Common myeloid progenitor, CD34-positive (primary cell): Measurements from ENCODE around the gene WDR62.

Source experiments
- CTCF ChIA-PET: fragments of 350-600 bp; sonication (Branson Sonifier 250); formaldehyde crosslinking; loops from one replicate; lab custom pipeline; 2021; ENCODE audit warnings: antibody characterized with exemption; lab: Charles Lee
- POLR2A ChIA-PET: fragments of 350-600 bp; sonication (Branson Sonifier 250); formaldehyde crosslinking; loops from one replicate; lab custom pipeline; 2021; ENCODE audit warnings: antibody characterized with exemption; lab: Charles Lee
- DNase-seq, 3 donors: peaks; one replicate each; pipeline versions ENCODE4 v3.0.0 to v3.0.0-alpha.2; 2013
- H3K27ac ChIP-seq, 2 experiments: 1 replicate in 1 of 2; 2 replicates in 1 of 2; pipeline ENCODE4 v1.7.0; 2013; ENCODE audit warnings: inconsistent platforms in 2 of 2, low read length in 2 of 2, mild to moderate bottlenecking in 2 of 2, low read depth in 1 of 2, moderate library complexity in 1 of 2; ENCODE audit not compliant: severe bottlenecking in 2 of 2, insufficient read depth in 1 of 2, poor library complexity in 1 of 2
- H3K27me3 ChIP-seq, 5 experiments: replicated peaks in 2 of 5; 1 replicate in 3 of 5; 2 replicates in 2 of 5; pipeline versions ENCODE4 v1.6.1 to v1.7.0; 2013; ENCODE audit warnings: low read length in 4 of 5, mild to moderate bottlenecking in 2 of 5, moderate library complexity in 2 of 5, inconsistent platforms in 1 of 5; ENCODE audit not compliant: insufficient read depth in 5 of 5, control insufficient read depth in 4 of 5
- H3K36me3 ChIP-seq, 4 experiments: 1 replicate in 2 of 4; 2 replicates in 2 of 4; pipeline versions ENCODE4 v1.6.1 to v1.7.0; 2013; ENCODE audit warnings: low read length in 3 of 4, control low read depth in 1 of 4, mild to moderate bottlenecking in 1 of 4; ENCODE audit not compliant: control insufficient read depth in 4 of 4, insufficient read depth in 4 of 4
- H3K4me1 ChIP-seq, 4 experiments: 1 replicate in 3 of 4; 2 replicates in 1 of 4; pipeline versions ENCODE4 v1.6.1 to v1.7.1; 2013; ENCODE audit warnings: low read length in 3 of 4, mild to moderate bottlenecking in 3 of 4, control low read depth in 1 of 4, inconsistent platforms in 1 of 4, moderate library complexity in 1 of 4; ENCODE audit not compliant: control insufficient read depth in 4 of 4, insufficient read depth in 4 of 4; ENCODE audit errors: control extremely low read depth in 1 of 4
- H3K4me3 ChIP-seq, 7 experiments: 1 replicate in 4 of 7; 2 replicates in 3 of 7; pipeline versions ENCODE4 v1.5.1 to v1.7.0; 2013; ENCODE audit warnings: mild to moderate bottlenecking in 7 of 7, low read length in 6 of 7, moderate library complexity in 6 of 7, inconsistent platforms in 2 of 7, low read depth in 2 of 7, control low read depth in 1 of 7; ENCODE audit not compliant: insufficient read depth in 4 of 7, control insufficient read depth in 1 of 7; ENCODE audit errors: extremely low read depth in 1 of 7
- H3K9me3 ChIP-seq, 5 experiments: 1 replicate in 4 of 5; 2 replicates in 1 of 5; pipeline versions ENCODE4 v1.6.1 to v1.7.1; 2013; ENCODE audit warnings: low read length in 4 of 5, mild to moderate bottlenecking in 2 of 5, inconsistent platforms in 1 of 5, low read depth in 1 of 5, moderate library complexity in 1 of 5; ENCODE audit not compliant: control insufficient read depth in 4 of 5, insufficient read depth in 2 of 5; ENCODE audit errors: control extremely low read depth in 1 of 5
- WGBS: methylation state at CpG from one replicate; pipeline ENCODE4 v1.1.5; 2013; ENCODE audit not compliant: insufficient coverage; 5-methylcytosine and 5-hydroxymethylcytosine counted together

The WDR62 gene

DNA sequence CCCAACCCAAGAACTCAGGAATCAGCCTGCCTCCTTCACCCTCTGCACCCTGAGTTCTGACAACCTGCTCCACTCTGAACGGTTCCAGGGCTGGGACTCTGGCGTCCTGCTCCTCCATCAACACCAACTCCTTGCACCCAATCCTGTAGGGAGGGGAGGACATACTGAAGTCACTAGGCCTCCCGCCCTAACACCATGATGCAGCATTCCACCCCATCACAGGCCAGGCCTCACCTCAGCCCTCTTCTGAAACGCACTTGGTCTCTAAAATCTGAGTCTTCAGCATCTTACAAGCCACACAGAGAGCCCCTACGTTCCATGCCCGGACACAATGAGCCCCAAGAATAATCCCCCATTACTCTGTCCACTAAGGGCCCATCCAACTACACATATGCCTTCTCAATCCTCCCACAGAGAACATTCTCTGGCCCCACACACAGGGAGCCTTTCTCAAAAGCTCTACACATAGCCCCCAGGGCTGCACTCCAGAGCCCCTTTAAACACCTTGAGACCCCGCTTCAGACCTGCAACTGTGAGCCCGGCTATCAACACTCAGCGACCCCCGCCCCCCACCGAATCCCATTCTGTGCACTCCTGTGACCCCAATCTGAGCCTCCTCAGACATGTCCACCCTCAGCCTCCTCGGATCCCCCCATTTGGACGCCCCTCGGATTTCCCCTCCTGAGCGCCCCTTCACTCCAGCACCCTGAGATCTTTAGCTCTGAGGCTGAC, 41.3 kb upstream of the WDR62 start:
- no peaks in the 10 kb centered on the region for H3K9me3 ChIP-seq
- ChIA-PET POLR2A (interaction anchor here (0.6 to 1.1 kb wide), 5 partner anchors 16 to 116 kb away, joined by 3 to 7 read pairs (median 3); no protein-coding TSS in a partner anchor), CTCF (interaction anchor here (1.0 to 1.3 kb wide), 3 partner anchors 11 to 17 kb away, joined by 3 read pairs; no protein-coding TSS in a partner anchor)
- DNase-seq, result no peak
- H3K36me3 ChIP-seq, result peaks cover 0 to 14% (median 5%) of the 10 kb centered on the region in 4 experiments
- peaks cover 0 to 3% (median 0%) of the 10 kb centered on the region in 5 experiments for H3K27me3 ChIP-seq
- 32% methylated on average over 10 of the region's 15 CpGs for WGBS
- H3K4me1 ChIP-seq, result peaks cover 0 to 29% (median 17%) of the 10 kb centered on the region in 4 experiments
- peak overlapping the region; percentile 70 to 96 (median 89) for H3K4me3 ChIP-seq
- peak overlapping the region; percentile 80 to 90 for H3K27ac ChIP-seq

DNA sequence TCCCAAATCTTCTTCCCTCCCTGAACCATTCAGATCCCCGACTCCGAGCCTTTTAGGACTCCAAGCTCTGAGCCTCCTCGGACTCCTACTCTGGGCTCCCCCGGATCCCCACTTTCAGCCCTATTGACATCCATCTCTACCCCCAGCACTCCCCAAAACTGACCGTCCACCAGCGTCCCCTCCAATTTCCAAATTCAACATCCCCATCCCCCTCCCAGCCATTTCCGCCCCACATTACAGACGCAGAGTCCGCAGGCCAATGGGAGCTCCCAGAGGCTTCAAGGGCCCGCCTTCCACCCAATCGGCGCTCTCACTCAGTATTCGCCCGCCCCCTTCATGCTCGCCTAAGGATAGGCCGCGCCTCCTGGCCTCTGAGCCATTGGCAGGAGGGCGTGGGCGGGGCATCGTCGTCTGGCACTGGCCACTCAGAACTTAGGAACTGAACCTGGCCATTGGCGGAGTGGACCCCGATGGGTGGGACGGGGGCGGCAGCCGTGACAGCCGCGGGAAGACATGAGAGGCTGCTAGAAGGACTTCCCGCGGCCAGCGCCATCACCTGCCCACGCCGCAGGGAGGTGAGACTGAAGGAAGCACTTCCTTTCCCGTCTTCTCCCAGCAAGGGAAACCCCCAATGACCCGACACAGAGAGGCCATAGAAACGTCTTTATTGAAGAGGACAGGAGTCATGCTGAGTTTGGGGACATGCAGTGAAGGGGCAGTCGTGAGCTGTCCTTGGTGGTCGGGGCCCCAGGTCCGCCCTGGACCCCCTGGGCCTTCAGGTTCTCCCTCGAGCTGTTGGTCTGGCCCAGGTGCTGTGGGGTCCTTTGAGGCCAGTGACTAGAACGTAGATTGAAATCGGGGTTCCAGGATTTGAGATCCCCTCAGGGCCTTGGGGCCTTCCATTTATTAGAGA, 40.4 kb upstream of the WDR62 start, which contains the start of gene ALKBH6:
ALKBH6 (minus strand) TSS at position 202 of the 913 bp plus-strand sequence. CDS start 816 bp downstream, outside the sequence.
- H3K4me3 ChIP-seq, result peak within 1 kb of the TSS; percentile 70 to 96 (median 89)
- no peaks in the 10 kb centered on the region for H3K27me3 ChIP-seq
- DNase-seq, result peak; percentile 96 to 99 (median 99)
- ChIA-PET CTCF (interaction anchor here (1.0 to 1.2 kb wide), 2 partner anchors 10 to 17 kb away, joined by 3 read pairs; no protein-coding TSS in a partner anchor), POLR2A (interaction anchor here (0.6 to 1.1 kb wide), 6 partner anchors 17 to 116 kb away, joined by 3 to 7 read pairs (median 3); no protein-coding TSS in a partner anchor)
- WGBS, result 4% methylated on average over 42 of the region's 42 CpGs
- H3K36me3 ChIP-seq, result peaks cover 0 to 19% (median 6%) of the 10 kb centered on the region in 4 experiments
- no peaks in the 10 kb centered on the region for H3K9me3 ChIP-seq
- H3K27ac ChIP-seq, result peak within 1 kb of the TSS; percentile 80 to 90
- peaks cover 0 to 20% (median 15%) of the 10 kb centered on the region in 4 experiments for H3K4me1 ChIP-seq

DNA sequence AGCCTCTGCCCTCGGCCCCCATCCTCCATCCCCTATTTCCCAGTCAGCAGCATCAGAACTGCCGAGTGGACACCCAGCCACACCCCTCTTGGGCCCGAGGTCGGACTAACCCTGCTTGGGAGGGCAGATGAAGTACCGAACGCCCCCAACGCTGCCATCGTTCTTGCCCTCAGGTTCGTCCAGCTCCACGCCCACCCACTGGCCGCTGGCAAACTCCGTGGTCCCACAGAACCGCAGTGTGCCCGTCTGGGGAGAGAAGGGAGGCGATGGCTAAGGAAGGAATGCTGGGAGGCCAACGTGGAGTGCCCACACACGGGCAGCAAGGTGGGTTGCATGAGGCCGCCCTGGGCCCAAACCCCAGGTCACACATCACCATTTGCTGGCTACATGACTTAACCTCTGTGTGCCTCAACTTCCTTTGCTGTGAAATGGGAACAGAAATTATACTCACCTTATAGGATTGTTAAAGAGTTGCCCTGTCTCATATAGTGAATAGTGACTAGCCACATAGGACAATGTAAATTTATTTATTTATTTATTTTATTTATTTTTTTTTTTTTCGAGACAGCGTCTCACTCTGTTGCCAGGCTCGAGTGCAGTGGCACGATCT, 35.5 kb upstream of the WDR62 start:
- ChIA-PET POLR2A (no interaction called here), CTCF (no interaction called here)
- Histone ChIP-seq H3K27me3 (no peaks in the 10 kb centered on the region), H3K4me1 (peaks cover 0 to 9% (median 5%) of the 10 kb centered on the region in 4 experiments), H3K27ac (no peak overlapping the region), H3K9me3 (no peaks in the 10 kb centered on the region), H3K36me3 (peaks cover 2 to 40% (median 19%) of the 10 kb centered on the region in 4 experiments), H3K4me3 (no peak overlapping the region)
- WGBS, result 98% methylated on average over 17 of the region's 22 CpGs
- DNase-seq, result no peak

DNA sequence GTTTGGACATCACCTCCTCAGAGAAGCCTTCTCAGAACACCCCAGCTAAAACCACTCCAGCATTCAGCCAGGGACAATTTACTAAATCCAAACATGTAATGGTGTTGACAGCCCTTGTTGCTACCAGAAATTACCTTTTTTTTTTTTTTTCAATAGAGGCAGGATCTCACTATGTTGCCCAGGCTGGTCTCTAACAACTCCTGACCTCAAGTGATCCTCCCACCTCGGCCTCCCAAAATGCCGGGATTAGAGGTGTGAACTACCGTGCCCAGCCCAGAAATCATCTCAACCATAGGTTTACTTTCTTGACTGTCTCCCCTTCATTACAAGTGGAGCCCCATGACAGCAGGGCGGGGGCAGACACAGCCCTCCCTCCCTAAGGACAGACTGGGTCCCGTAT, 31.3 kb upstream of the WDR62 start:
- no peaks in the 10 kb centered on the region for H3K4me1 ChIP-seq
- no peaks in the 10 kb centered on the region for H3K9me3 ChIP-seq
- POLR2A ChIA-PET, result no interaction called here
- CTCF ChIA-PET, result interaction anchor here (1.1 kb wide), 1 partner anchor 10 kb away, joined by 3 read pairs; the partner anchor contains the start of gene ALKBH6
- H3K36me3 ChIP-seq, result peaks cover 4 to 51% (median 26%) of the 10 kb centered on the region in 4 experiments
- H3K27ac ChIP-seq, result no peak overlapping the region
- DNase-seq, result no peak
- H3K27me3 ChIP-seq, result no peaks in the 10 kb centered on the region
- WGBS, result 95% methylated on average over 2 of the region's 5 CpGs
- no peak overlapping the region for H3K4me3 ChIP-seq

DNA sequence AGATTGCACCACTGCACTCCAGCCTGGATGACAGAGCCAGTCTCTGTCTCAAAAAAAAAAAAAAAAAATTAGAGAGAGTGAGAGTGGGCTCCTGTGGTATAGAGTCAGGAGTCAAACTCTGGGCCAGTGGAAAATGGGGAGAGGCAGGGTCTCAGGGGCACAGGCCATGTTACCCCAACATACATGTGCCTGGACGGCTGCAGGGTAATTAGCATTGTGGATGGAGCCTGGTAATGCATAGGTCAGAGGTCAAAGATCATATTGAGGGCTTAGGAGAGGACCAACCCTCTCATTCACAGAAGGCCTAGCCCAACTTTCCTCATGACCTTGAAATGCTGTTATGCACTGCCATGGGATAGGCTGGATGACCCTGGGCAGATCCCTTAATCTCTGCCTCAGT, 29.2 kb upstream of the WDR62 start:
- no peak for DNase-seq
- no peaks in the 10 kb centered on the region for H3K27me3 ChIP-seq
- peaks cover 4 to 46% (median 25%) of the 10 kb centered on the region in 4 experiments for H3K36me3 ChIP-seq
- H3K4me3 ChIP-seq, result no peak overlapping the region
- POLR2A ChIA-PET, result no interaction called here
- WGBS, result no CpG with 5 or more reads among the region's 1 CpG
- H3K4me1 ChIP-seq, result no peaks in the 10 kb centered on the region
- CTCF ChIA-PET, result no interaction called here
- no peak overlapping the region for H3K27ac ChIP-seq
- H3K9me3 ChIP-seq, result no peaks in the 10 kb centered on the region

DNA sequence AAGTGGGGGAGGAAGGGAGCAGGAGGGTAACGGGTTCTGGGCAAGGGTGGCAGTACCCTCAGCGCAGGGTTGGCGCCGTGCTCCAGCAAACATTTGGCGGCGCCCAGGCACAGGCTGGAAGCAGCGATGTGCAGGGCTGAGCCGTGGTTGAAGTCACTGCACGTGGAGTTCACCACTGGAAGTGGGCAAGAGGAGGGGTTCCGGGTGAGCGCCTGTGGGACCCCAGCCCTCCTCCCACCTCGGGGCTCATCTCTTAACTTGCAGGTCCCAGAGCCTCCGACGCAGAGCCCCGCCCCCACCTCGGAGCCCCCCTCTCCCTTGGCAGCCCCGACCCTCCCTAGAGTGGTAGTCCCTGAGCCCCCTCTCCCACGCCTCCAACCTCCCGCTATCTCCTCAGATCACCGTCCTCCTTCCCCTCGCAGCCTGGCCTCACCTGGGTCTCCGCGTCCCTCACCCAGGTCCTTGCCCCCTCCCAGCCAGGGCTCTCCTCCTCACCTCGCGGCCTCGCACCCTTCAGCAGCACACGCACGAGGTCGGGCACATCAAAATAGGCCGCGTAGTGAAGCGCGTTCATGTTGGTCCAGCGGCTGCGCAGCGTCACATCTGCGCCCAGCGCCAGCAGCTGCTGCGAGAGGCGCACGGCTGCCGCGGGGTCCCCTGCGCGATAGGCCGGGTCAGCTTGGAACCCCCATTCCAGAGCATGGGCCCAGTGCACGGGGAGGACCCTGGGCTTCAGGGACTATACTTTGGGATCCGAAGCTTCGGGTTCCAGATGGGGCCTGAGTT, 28.4 kb upstream of the WDR62 start:
- ChIA-PET POLR2A (no interaction called here), CTCF (interaction anchor here (1.0 kb wide), 1 partner anchor 68 kb away, joined by 3 read pairs; no protein-coding TSS in a partner anchor)
- Histone ChIP-seq H3K27me3 (no peaks in the 10 kb centered on the region), H3K4me3 (no peak overlapping the region), H3K4me1 (no peaks in the 10 kb centered on the region), H3K36me3 (peaks cover 2 to 41% (median 23%) of the 10 kb centered on the region in 4 experiments), H3K9me3 (no peaks in the 10 kb centered on the region), H3K27ac (no peak overlapping the region)
- WGBS, result 97% methylated on average over 43 of the region's 49 CpGs
- no peak for DNase-seq
